BE2C (cell line): Measurements from ENCODE around the gene FGFRL1.

Experiments used
- DNase-seq: peaks from one replicate; pipeline ENCODE4 v3.0.0-alpha.2; 2020
- H3K27me3 ChIP-seq: fragments of 250-450 bp; sonication (Bioruptor Pico); 2 replicates; pipeline ENCODE4 v1.5.1; 2020; ENCODE audit warnings: mild to moderate bottlenecking
- H3K36me3 ChIP-seq: fragments of 250-450 bp; sonication (Bioruptor Pico); 2 replicates; pipeline ENCODE4 v1.5.1; 2020; ENCODE audit warnings: mild to moderate bottlenecking
- H3K4me1 ChIP-seq: fragments of 250-450 bp; sonication (Bioruptor Pico); 2 replicates; pipeline ENCODE4 v1.5.1; 2020
- H3K4me3 ChIP-seq: 2 replicates; pipeline ENCODE4 v1.5.1; 2011; ENCODE audit warnings: low read depth, low read length
- H3K9me3 ChIP-seq: fragments of 250-450 bp; sonication (Bioruptor Pico); 2 replicates; pipeline ENCODE4 v1.5.1; 2020
- TF ChIP-seq, protein P1 (sequence below): IDR thresholded peaks from 2 replicates; pipeline ENCODE4 v1.5.1; 2012; ENCODE audit warnings: mild to moderate bottlenecking, low read depth, low read length

Gene FGFRL1

DNA sequence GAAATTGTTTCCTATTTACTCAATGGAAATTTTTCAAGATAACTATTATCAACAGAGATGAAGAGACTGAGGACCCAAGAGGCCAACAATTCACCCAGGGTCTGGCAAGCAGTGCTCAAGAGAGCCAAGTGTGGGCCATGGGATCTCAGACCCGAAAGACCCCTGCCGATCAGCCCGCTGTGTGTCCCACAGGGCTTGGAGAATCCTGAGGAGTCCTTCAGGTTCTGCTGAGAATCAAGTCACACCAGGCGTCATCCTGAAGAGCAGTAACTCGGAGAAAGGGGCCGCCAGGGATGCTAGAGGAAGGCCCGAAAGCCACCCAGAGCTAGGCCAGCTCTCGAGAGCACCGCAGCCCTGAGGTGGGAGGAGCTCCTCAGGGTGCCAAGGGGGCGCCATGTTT lies 48.7 kb downstream of the FGFRL1 start:
- H3K27me3 ChIP-seq = peaks cover 89% of the 10 kb centered on the region
- no peaks in the 10 kb centered on the region for H3K4me1 ChIP-seq
- H3K4me3 ChIP-seq = no peak overlapping the region
- no peaks in the 10 kb centered on the region for H3K36me3 ChIP-seq
- no peaks in the 10 kb centered on the region for H3K9me3 ChIP-seq
- TF ChIP-seq, protein P1, sequence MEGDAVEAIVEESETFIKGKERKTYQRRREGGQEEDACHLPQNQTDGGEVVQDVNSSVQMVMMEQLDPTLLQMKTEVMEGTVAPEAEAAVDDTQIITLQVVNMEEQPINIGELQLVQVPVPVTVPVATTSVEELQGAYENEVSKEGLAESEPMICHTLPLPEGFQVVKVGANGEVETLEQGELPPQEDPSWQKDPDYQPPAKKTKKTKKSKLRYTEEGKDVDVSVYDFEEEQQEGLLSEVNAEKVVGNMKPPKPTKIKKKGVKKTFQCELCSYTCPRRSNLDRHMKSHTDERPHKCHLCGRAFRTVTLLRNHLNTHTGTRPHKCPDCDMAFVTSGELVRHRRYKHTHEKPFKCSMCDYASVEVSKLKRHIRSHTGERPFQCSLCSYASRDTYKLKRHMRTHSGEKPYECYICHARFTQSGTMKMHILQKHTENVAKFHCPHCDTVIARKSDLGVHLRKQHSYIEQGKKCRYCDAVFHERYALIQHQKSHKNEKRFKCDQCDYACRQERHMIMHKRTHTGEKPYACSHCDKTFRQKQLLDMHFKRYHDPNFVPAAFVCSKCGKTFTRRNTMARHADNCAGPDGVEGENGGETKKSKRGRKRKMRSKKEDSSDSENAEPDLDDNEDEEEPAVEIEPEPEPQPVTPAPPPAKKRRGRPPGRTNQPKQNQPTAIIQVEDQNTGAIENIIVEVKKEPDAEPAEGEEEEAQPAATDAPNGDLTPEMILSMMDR = no peak
- DNase-seq = no peak

DNA sequence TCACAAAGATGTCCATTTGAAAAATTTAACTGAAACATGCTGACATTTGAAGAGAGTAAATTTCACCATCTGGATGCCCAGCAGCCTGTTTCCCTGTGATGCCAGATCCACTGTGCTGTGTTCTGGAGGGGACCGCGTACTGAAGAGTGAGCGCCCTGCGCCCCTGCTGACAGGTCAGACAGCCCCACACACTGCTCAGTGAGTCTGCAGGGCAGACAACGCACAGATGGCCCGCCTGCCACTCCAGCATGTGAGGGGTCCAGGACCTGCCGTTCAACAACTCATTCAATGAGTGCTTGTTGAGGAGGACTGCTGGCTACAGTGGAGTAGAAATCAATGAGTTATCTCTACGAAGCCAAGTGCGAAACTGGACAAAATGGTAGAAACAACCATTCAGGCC lies 49.2 kb downstream of the FGFRL1 start:
- Histone ChIP-seq H3K9me3 (no peaks in the 10 kb centered on the region), H3K4me1 (no peaks in the 10 kb centered on the region), H3K36me3 (no peaks in the 10 kb centered on the region), H3K27me3 (peaks cover 89% of the 10 kb centered on the region), H3K4me3 (no peak overlapping the region)
- TF ChIP-seq, protein P1 = no peak
- DNase-seq = no peak

DNA sequence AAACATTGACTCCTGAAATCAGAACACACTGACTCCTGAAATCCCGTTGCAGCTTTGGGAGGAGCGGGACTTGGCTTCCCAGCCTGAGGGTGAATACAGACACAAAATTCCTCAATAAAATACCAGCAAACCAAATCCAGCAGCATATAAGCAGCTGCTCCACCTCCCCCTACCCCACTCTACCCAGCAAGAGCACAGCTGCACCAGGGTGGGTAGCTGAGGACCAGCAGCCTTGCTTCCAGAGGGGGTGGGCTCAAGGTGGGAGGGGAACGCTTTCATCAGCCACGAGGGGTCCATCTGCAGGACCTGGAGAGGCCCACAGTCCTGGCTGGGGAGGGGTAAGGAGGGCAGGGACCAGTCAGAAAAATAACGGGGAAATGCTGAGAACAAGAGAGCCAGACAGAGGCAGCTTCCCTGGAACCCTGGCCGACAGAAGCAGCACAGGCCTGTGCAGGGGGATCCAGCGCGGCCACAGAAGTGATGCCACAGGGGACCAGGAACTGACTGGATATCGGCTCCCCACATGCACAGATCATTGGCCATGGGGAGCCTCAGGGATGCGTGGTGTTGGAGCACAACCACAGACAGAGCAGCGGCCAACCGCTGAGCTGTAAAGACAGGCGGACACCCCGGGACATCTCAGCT lies 49.8 kb downstream of the FGFRL1 start:
- DNase-seq = no peak
- Histone ChIP-seq H3K36me3 (no peaks in the 10 kb centered on the region), H3K27me3 (peaks cover 85% of the 10 kb centered on the region), H3K9me3 (no peaks in the 10 kb centered on the region), H3K4me1 (no peaks in the 10 kb centered on the region), H3K4me3 (no peak overlapping the region)
- TF ChIP-seq, protein P1 = no peak

DNA sequence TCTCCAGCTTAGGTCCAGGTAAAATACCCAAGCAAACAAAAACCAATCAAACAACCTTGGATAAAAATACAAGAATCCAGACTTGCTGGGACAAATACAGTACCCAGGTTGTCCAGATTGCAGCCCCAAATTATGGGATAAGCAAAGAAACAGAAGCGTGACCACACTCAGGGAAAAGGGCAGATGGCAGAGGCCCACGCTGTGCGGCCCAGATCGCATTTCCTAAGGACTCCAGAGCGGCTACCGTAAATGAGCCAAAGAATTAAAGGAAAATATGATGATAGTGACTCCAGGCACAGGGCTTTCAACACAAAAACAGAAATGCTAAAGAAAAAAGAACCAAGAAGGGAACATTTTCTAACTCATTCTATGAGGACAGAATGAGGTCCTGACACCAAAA lies 50.3 kb downstream of the FGFRL1 start:
- Histone ChIP-seq H3K4me1 (no peaks in the 10 kb centered on the region), H3K9me3 (no peaks in the 10 kb centered on the region), H3K27me3 (peaks cover 82% of the 10 kb centered on the region), H3K36me3 (no peaks in the 10 kb centered on the region), H3K4me3 (no peak overlapping the region)
- no peak for DNase-seq
- TF ChIP-seq, protein P1 = no peak

DNA sequence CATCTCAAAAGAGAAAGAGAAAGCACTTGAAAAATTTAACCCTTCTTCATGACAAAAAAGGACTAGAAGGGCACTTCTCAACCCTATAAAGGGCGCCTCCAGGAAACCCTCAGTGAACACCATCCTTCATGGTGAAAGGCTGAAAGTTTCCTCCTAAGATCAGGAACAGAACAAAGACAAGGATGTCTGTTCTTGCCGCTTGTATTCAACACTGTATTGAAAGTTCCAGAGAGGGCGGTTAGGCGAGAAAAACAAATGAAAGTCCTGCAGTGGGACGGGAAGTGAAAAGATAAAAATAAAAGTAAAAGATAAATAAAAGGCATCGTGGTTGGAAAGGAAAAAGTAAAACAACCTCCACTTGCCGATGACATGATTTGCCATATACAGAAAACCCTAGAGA lies 51.0 kb downstream of the FGFRL1 start:
- TF ChIP-seq, protein P1 = no peak
- Histone ChIP-seq H3K9me3 (no peaks in the 10 kb centered on the region), H3K4me1 (no peaks in the 10 kb centered on the region), H3K27me3 (peaks cover 75% of the 10 kb centered on the region), H3K4me3 (no peak overlapping the region), H3K36me3 (no peaks in the 10 kb centered on the region)
- DNase-seq = no peak

DNA sequence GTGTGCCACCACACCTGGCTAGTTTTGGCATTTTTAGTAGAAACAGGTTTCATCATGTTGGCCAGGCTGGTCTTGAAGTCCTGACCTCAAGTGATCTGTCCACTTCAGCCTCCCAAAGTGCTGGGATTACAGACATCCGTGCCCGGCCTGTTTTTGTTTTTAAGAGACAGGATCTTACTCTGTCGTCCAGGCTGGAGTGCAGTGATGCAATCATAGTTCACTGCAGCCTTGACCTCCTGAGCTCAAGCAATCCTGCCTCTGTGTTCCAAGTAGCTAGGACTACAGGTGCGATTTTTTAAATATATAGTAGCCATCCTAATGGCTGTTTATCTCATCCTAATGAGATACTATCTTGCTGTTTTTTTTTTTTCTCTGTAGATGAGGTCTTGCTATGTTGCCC lies 54.3 kb downstream of the FGFRL1 start:
- Histone ChIP-seq H3K4me1 (no peaks in the 10 kb centered on the region), H3K9me3 (no peaks in the 10 kb centered on the region), H3K36me3 (no peaks in the 10 kb centered on the region), H3K4me3 (no peak overlapping the region), H3K27me3 (peaks cover 45% of the 10 kb centered on the region)
- no peak for DNase-seq
- TF ChIP-seq, protein P1 = no peak
